Mammary epithelial cell (primary cell): ENCODE data around the gene IQSEC1.

Experiments used
- EZH2 ChIP-seq: IDR thresholded peaks from 2 replicates; pipeline ENCODE4 v1.6.1; 2012; ENCODE audit warnings: low read length, inconsistent platforms, borderline replicate concordance
- TF ChIP-seq, protein P1 (sequence below), 2 donors: IDR thresholded peaks in 1 of 2; conservative IDR thresholded peaks in 1 of 2; 2 replicates each; pipeline ENCODE4 v1.5.1; 2011 to 2012; ENCODE audit warnings: inconsistent platforms in 2 of 2, low read length in 2 of 2, mild to moderate bottlenecking in 2 of 2, control low read depth in 1 of 2, low read depth in 1 of 2; ENCODE audit not compliant: insufficient read depth in 1 of 2; ENCODE audit errors: extremely low read depth in 1 of 2

DNA sequence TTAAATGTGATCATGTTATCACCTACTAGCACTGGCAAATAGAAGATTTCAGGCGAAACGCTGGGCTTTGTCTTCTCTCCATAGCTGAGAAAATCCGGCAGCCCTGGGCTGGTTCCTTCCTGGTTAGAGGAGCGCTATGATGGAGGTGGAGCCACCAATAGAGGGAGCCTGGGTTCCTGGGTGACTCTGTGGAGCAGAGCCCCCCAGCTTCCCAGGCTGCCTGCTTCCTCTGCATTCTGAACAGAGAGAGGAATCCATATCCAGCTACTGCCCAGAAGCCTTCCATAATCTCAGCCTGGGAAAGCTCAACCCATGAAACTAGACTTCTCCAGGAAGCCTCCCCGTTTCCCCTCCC is 32.6 kb upstream of the IQSEC1 start:
- TF ChIP-seq, protein P1, sequence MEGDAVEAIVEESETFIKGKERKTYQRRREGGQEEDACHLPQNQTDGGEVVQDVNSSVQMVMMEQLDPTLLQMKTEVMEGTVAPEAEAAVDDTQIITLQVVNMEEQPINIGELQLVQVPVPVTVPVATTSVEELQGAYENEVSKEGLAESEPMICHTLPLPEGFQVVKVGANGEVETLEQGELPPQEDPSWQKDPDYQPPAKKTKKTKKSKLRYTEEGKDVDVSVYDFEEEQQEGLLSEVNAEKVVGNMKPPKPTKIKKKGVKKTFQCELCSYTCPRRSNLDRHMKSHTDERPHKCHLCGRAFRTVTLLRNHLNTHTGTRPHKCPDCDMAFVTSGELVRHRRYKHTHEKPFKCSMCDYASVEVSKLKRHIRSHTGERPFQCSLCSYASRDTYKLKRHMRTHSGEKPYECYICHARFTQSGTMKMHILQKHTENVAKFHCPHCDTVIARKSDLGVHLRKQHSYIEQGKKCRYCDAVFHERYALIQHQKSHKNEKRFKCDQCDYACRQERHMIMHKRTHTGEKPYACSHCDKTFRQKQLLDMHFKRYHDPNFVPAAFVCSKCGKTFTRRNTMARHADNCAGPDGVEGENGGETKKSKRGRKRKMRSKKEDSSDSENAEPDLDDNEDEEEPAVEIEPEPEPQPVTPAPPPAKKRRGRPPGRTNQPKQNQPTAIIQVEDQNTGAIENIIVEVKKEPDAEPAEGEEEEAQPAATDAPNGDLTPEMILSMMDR (conservative IDR thresholded peaks at IDR 0.05 in 1 of 2, IDR thresholded peaks at IDR 0.05 in 1 of 2; ENCODE audit: extremely low read depth in 1 of 2, insufficient read depth in 1 of 2, low read depth in 1 of 2, low read length in 2 of 2): no peak
- TF ChIP-seq EZH2: no peak
